ENCODE data around the gene RRP1.

DNA sequence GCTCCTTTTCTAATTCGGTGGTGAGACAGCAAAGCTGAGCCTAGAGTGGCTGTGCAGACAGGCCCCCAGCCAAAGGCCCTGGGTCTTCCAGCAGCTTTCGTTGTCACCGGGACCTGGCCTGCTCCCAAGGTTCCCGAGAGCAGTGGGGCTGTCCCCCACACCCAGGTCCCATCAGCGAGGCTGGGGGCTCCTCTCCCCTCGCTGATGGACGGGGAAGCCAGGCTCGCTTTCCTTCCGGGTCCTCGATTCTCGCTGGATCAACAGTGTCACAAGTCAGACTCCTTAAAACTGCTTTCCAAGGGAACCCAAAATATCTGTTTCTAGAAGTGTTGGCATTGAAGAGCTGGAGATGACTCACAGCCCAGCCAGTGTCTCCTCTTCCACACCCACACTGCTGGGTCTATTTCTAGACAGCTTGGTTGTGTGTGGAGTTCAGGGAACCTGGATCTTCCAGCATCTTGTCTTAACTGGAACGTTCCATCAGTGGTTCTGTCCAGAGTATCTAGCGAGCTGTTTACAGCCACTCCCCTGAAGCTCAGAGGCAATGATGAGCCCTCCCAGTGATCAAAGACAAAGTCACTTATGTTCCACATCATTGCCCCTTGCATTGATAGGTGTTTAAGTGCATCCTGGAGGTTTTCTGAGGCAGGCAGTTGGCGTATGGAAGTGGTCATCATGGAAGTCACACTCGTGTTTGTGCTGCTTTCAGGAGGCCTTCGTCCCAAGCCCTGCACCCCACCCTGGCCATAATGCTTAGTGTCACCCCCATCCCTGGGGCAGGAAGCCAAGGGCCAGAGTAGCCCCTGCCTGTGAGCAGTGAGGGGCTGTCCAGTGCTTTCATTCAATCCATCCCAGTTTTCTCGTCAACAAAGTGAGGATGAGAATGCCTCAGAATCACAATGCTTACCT is 35.2 kb downstream of the RRP1 start:
- TF ChIP-seq, protein P1, sequence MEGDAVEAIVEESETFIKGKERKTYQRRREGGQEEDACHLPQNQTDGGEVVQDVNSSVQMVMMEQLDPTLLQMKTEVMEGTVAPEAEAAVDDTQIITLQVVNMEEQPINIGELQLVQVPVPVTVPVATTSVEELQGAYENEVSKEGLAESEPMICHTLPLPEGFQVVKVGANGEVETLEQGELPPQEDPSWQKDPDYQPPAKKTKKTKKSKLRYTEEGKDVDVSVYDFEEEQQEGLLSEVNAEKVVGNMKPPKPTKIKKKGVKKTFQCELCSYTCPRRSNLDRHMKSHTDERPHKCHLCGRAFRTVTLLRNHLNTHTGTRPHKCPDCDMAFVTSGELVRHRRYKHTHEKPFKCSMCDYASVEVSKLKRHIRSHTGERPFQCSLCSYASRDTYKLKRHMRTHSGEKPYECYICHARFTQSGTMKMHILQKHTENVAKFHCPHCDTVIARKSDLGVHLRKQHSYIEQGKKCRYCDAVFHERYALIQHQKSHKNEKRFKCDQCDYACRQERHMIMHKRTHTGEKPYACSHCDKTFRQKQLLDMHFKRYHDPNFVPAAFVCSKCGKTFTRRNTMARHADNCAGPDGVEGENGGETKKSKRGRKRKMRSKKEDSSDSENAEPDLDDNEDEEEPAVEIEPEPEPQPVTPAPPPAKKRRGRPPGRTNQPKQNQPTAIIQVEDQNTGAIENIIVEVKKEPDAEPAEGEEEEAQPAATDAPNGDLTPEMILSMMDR (IDR thresholded peaks at IDR 0.05): no peak
- TF ChIP-seq POLR2A (IDR thresholded peaks at IDR 0.05) (no peak), EP300 (IDR thresholded peaks at IDR 0.05) (no peak)

All from tibial nerve (tissue), 4 donors.